GM23338 (cell line): ENCODE results near the gene TMX2. TPM values are rescaled to one million over a fixed set of nuclear protein-coding genes. Genes with fewer than 3 reads are reported as not detected.
A peak's percentile ranks its signal among the peaks of the same experiment; 100 is the strongest.

Experiments
- ATAC-seq: fragments of 200-7000 bp; cut with Tn5 transposase; 3 replicates; pipeline ENCODE4 v1.9.1; 2020
- DNase-seq: peaks from one replicate; pipeline ENCODE4 v3.0.0-alpha.2; 2015; ENCODE audit warnings: low spot score
- H2AFZ ChIP-seq: fragments of 200-600 bp; sonication (generic); 2 replicates; pipeline ENCODE4 v1.8.0; 2016; ENCODE audit warnings: antibody characterized with exemption, mild to moderate bottlenecking, moderate library complexity
- H3F3A ChIP-seq: fragments of 200-600 bp; sonication (generic); replicated peaks from 2 replicates; pipeline ENCODE4 v1.8.0; 2017; ENCODE audit warnings: antibody characterized with exemption, mixed run types, low read depth
- H3K27ac ChIP-seq: fragments of 200-600 bp; sonication (generic); 2 replicates; pipeline ENCODE4 v1.6.1; 2016; ENCODE audit warnings: low read depth
- H3K27me3 ChIP-seq: fragments of 200-600 bp; sonication (generic); 2 replicates; pipeline ENCODE4 v1.8.0; 2016; ENCODE audit warnings: mild to moderate bottlenecking, mixed run types, moderate library complexity; ENCODE audit not compliant: insufficient read depth
- H3K36me3 ChIP-seq: fragments of 200-600 bp; sonication (generic); 2 replicates; pipeline ENCODE4 v1.8.0; 2016; ENCODE audit warnings: mild to moderate bottlenecking; ENCODE audit not compliant: insufficient read depth
- H3K4me1 ChIP-seq: fragments of 200-600 bp; sonication (generic); 2 replicates; pipeline ENCODE4 v1.8.0; 2016; ENCODE audit warnings: mild to moderate bottlenecking, moderate library complexity; ENCODE audit not compliant: insufficient read depth
- H3K4me2 ChIP-seq: fragments of 200-600 bp; sonication (generic); 2 replicates; pipeline ENCODE4 v1.7.1; 2017; ENCODE audit warnings: mixed run types
- H3K4me3 ChIP-seq: fragments of 200-600 bp; sonication (generic); 2 replicates; pipeline ENCODE4 v1.6.1; 2016; ENCODE audit warnings: mixed run types
- H3K79me2 ChIP-seq: fragments of 200-600 bp; sonication (generic); replicated peaks from 2 replicates; pipeline ENCODE4 v1.8.0; 2017; ENCODE audit warnings: mild to moderate bottlenecking; ENCODE audit not compliant: insufficient read depth
- H3K9me2 ChIP-seq: fragments of 200-600 bp; sonication (generic); 2 replicates; pipeline ENCODE4 v1.8.0; 2017; ENCODE audit not compliant: insufficient read depth
- H4K20me1 ChIP-seq: fragments of 200-600 bp; sonication (generic); replicated peaks from 2 replicates; pipeline ENCODE4 v1.8.0; 2017; ENCODE audit warnings: mild to moderate bottlenecking; ENCODE audit not compliant: insufficient read depth
- H3K27ac Mint-ChIP-seq: 2 replicates; pipeline ENCODE4 v1.8.0; 2020; ENCODE audit warnings: inconsistent platforms, mild to moderate bottlenecking, moderate library complexity, mixed read lengths
- H3K27me3 Mint-ChIP-seq: 3 replicates; pipeline ENCODE4 v1.8.0; 2022; ENCODE audit warnings: low read depth, mild to moderate bottlenecking, moderate library complexity, mixed read lengths, inconsistent platforms; ENCODE audit not compliant: insufficient read depth, poor library complexity
- H3K36me3 Mint-ChIP-seq: 3 replicates; pipeline ENCODE4 v1.8.0; 2021; ENCODE audit warnings: low read depth, mild to moderate bottlenecking, inconsistent platforms, moderate library complexity, mixed read lengths
- H3K4me1 Mint-ChIP-seq: 3 replicates; pipeline ENCODE4 v1.8.0; 2020; ENCODE audit warnings: mild to moderate bottlenecking, inconsistent platforms, mixed read lengths
- H3K4me3 Mint-ChIP-seq: 3 replicates; pipeline ENCODE4 v1.8.0; 2021; ENCODE audit warnings: moderate library complexity, mild to moderate bottlenecking, inconsistent platforms, mixed read lengths
- H3K9me3 Mint-ChIP-seq: 3 replicates; pipeline ENCODE4 v1.8.0; 2020; ENCODE audit warnings: moderate library complexity, mild to moderate bottlenecking, inconsistent platforms, mixed read lengths
- CREB1 ChIP-seq: fragments of 250-450 bp; sonication (Bioruptor Pico); IDR thresholded peaks from 2 replicates; pipeline ENCODE4 v1.5.0; 2020; ENCODE audit warnings: low read depth, mild to moderate bottlenecking, moderate library complexity
- CTCF ChIP-seq, 2 experiments: fragments of 200-600 bp in 1 of 2; sonication (generic) in 1 of 2; conservative IDR thresholded peaks; 2 replicates each; pipeline versions ENCODE4 v1.5.1 to v1.6.1; 2016 to 2017; ENCODE audit warnings: antibody characterized with exemption in 2 of 2, low read depth in 2 of 2, mild to moderate bottlenecking in 2 of 2, moderate library complexity in 1 of 2
- EZH2 ChIP-seq: fragments of 200-600 bp; sonication (generic); IDR thresholded peaks from one replicate; pipeline ENCODE4 v1.8.0; 2017; ENCODE audit warnings: antibody characterized with exemption, mild to moderate bottlenecking, low read depth; ENCODE audit not compliant: unreplicated experiment
- EZH2phosphoT487 ChIP-seq: fragments of 200-600 bp; sonication (generic); IDR thresholded peaks from one replicate; pipeline ENCODE4 v1.8.1; 2018; ENCODE audit warnings: antibody characterized with exemption; ENCODE audit not compliant: unreplicated experiment
- NANOG ChIP-seq: IDR thresholded peaks from 2 replicates; pipeline ENCODE4 v1.6.1; 2016; ENCODE audit warnings: antibody characterized with exemption, borderline replicate concordance
- STAT1 ChIP-seq: IDR thresholded peaks from one replicate; pipeline ENCODE4 v1.6.1; 2016; ENCODE audit warnings: antibody characterized with exemption; ENCODE audit not compliant: unreplicated experiment
- ZNF331 ChIP-seq: fragments of 250-450 bp; sonication (Bioruptor Pico); IDR thresholded peaks from 2 replicates; pipeline ENCODE4 v1.5.0; 2020; ENCODE audit warnings: low read depth, mild to moderate bottlenecking, moderate library complexity
- polyA plus RNA-seq: library from polyadenylated mRNA; unstranded; fragments of >200 nt; fragmentation: Nextera tagmentation; extraction: Ambion mirVana; gene quantifications from 2 replicates; pipeline ENCODE4 v1.2.1, GENCODE V29; 2016
- total RNA-seq: library from RNA; depleted of rRNA; stranded (reverse); fragments of >200 nt; shearing (Covaris generic); gene quantifications from 2 replicates; pipeline ENCODE4 v1.2.3, GENCODE V29; 2014
- TF ChIP-seq, protein P1 (sequence below): fragments of 250-450 bp; sonication (Bioruptor Pico); IDR thresholded peaks from 2 replicates; pipeline ENCODE4 v1.5.0; 2020; ENCODE audit warnings: mild to moderate bottlenecking, moderate library complexity

The TMX2 gene
- total and polyA plus RNA-seq, 2 experiments from 2014 or later: 59.2 to 69.3 TPM

- no peak for TF ChIP-seq CREB1 (CRISPR knock-in tag)
- TF ChIP-seq STAT1: no peak
- TF ChIP-seq ZNF331 (CRISPR knock-in tag): no peak
- TF ChIP-seq EZH2phosphoT487: no peak
- TF ChIP-seq EZH2: no peak
- TF ChIP-seq NANOG: no peak
Measured at GRCh38 chr11:57751176-57751575, 38.8 kb downstream of the TMX2 start (continued).

DNA sequence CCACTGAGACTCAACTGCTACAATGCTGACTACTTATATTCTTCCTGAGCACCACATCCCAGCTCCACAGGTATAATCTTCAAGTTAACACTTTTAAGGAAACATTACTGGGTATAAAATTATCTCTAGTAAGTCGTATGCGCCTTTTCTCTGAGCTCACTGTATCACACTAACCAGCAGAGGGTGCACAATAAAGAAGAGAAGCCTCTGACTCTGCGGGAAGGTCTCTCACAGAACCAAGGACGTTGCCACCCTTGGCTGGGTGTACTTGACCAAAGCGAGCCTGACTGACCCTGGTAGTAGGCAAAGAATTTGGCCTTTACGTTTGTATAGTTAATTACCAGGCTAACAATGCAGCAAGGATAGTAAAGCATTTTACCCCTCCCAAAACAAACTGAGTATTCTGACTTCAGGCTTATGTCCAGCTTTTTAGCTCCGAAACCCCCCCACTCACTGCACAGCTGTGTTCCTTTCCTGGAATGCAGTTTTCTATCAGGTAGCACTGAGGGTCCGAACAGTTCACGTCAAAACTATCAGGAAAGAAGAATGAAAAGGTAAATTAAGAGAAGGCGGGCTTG lies 39.4 kb downstream of the TMX2 start, which contains the start of gene BTBD18:
BTBD18 (minus strand) TSS at position 144 of the 578 bp plus-strand sequence. CDS start 631 bp downstream, outside the sequence.
- Mint-ChIP-seq H3K27me3 (peaks cover 13% of the 10 kb centered on the region), H3K36me3 (no peaks in the 10 kb centered on the region), H3K27ac (no peak within 1 kb of the TSS), H3K9me3 (no peaks in the 10 kb centered on the region), H3K4me1 (peaks cover 8% of the 10 kb centered on the region), H3K4me3 (no peak within 1 kb of the TSS)
- no peaks in the 10 kb centered on the region for H3K27me3 ChIP-seq
- H3K79me2 ChIP-seq: no peaks in the 10 kb centered on the region
- no peaks in the 10 kb centered on the region for H3K9me2 ChIP-seq
- ATAC-seq (peak; percentile 92), DNase-seq (peak; percentile 89)
- H4K20me1 ChIP-seq: no peaks in the 10 kb centered on the region
- TF ChIP-seq CTCF (conservative IDR thresholded peaks at IDR 0.05; ENCODE audit: low read depth in 2 of 2): peak; percentile 74 to 75
- no peak for TF ChIP-seq ZNF331 (CRISPR knock-in tag)
- no peaks in the 10 kb centered on the region for H3K4me1 ChIP-seq
- no peak within 1 kb of the TSS for H3K27ac ChIP-seq
- H3K4me2 ChIP-seq: no peak within 1 kb of the TSS
- peaks cover 13% of the 10 kb centered on the region; the same call in 1 of the 2 replicates for H3F3A ChIP-seq
- no peak within 1 kb of the TSS for H3K4me3 ChIP-seq
- H3K36me3 ChIP-seq: no peaks in the 10 kb centered on the region
- H2AFZ ChIP-seq: no peak within 1 kb of the TSS

DNA sequence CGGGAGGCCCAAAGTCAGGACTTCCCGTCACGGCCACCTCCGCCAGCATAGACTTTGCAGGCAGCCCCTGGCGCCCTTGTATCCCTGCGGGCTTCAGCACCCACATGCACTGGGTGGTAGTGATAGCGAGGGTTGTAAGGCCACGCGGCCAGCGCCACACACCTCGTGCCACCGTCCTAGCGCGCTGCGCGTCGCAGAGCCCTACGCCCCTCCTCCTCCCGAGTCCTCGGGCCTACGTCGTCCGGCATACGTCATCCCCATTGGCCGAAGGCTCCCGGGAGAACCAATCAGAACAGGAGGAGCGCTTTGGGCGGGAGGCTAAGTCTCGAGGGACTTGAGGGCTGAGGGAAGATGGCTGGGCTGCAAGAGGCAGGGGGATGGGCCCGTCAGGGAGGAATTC lies 40.6 kb downstream of the TMX2 start:
- no peaks in the 10 kb centered on the region for H3K79me2 ChIP-seq
- DNase-seq: peak; percentile 66
- H3K36me3 ChIP-seq: no peaks in the 10 kb centered on the region
- no peaks in the 10 kb centered on the region for H3K27me3 ChIP-seq
- no peaks in the 10 kb centered on the region for H3K9me2 ChIP-seq
- H3K4me1 ChIP-seq: no peaks in the 10 kb centered on the region
- no peak overlapping the region for H3K4me3 ChIP-seq
- Mint-ChIP-seq H3K4me1 (peaks cover 8% of the 10 kb centered on the region; the same call in 2 of the 3 replicates), H3K27ac (no peak overlapping the region), H3K9me3 (no peaks in the 10 kb centered on the region), H3K27me3 (peaks cover 13% of the 10 kb centered on the region), H3K4me3 (no peak overlapping the region), H3K36me3 (no peaks in the 10 kb centered on the region)
- ATAC-seq: peak; percentile 34
- no peak overlapping the region for H3K27ac ChIP-seq
- no peak overlapping the region for H2AFZ ChIP-seq
- H3F3A ChIP-seq: peaks cover 13% of the 10 kb centered on the region; the same call in 1 of the 2 replicates
- H4K20me1 ChIP-seq: no peaks in the 10 kb centered on the region
- H3K4me2 ChIP-seq: no peak overlapping the region
- TF ChIP-seq CREB1 (CRISPR knock-in tag) (no peak), EZH2phosphoT487 (no peak), CTCF (conservative IDR thresholded peaks at IDR 0.05; ENCODE audit: low read depth in 2 of 2) (no peak)
- TF ChIP-seq, protein P1, sequence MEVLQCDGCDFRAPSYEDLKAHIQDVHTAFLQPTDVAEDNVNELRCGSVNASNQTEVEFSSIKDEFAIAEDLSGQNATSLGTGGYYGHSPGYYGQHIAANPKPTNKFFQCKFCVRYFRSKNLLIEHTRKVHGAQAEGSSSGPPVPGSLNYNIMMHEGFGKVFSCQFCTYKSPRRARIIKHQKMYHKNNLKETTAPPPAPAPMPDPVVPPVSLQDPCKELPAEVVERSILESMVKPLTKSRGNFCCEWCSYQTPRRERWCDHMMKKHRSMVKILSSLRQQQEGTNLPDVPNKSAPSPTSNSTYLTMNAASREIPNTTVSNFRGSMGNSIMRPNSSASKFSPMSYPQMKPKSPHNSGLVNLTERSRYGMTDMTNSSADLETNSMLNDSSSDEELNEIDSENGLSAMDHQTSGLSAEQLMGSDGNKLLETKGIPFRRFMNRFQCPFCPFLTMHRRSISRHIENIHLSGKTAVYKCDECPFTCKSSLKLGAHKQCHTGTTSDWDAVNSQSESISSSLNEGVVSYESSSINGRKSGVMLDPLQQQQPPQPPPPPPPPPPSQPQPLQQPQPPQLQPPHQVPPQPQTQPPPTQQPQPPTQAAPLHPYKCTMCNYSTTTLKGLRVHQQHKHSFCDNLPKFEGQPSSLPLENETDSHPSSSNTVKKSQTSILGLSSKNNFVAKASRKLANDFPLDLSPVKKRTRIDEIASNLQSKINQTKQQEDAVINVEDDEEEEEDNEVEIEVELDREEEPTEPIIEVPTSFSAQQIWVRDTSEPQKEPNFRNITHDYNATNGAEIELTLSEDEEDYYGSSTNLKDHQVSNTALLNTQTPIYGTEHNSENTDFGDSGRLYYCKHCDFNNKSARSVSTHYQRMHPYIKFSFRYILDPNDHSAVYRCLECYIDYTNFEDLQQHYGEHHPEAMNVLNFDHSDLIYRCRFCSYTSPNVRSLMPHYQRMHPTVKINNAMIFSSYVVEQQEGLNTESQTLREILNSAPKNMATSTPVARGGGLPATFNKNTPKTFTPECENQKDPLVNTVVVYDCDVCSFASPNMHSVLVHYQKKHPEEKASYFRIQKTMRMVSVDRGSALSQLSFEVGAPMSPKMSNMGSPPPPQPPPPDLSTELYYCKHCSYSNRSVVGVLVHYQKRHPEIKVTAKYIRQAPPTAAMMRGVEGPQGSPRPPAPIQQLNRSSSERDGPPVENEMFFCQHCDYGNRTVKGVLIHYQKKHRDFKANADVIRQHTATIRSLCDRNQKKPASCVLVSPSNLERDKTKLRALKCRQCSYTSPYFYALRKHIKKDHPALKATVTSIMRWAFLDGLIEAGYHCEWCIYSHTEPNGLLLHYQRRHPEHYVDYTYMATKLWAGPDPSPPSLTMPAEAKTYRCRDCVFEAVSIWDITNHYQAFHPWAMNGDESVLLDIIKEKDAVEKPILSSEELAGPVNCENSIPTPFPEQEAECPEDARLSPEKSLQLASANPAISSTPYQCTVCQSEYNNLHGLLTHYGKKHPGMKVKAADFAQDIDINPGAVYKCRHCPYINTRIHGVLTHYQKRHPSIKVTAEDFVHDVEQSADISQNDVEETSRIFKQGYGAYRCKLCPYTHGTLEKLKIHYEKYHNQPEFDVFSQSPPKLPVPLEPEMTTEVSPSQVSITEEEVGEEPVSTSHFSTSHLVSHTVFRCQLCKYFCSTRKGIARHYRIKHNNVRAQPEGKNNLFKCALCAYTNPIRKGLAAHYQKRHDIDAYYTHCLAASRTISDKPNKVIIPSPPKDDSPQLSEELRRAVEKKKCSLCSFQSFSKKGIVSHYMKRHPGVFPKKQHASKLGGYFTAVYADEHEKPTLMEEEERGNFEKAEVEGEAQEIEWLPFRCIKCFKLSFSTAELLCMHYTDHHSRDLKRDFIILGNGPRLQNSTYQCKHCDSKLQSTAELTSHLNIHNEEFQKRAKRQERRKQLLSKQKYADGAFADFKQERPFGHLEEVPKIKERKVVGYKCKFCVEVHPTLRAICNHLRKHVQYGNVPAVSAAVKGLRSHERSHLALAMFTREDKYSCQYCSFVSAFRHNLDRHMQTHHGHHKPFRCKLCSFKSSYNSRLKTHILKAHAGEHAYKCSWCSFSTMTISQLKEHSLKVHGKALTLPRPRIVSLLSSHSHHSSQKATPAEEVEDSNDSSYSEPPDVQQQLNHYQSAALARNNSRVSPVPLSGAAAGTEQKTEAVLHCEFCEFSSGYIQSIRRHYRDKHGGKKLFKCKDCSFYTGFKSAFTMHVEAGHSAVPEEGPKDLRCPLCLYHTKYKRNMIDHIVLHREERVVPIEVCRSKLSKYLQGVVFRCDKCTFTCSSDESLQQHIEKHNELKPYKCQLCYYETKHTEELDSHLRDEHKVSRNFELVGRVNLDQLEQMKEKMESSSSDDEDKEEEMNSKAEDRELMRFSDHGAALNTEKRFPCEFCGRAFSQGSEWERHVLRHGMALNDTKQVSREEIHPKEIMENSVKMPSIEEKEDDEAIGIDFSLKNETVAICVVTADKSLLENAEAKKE (CRISPR knock-in tag): no peak
